Cardiac fibroblast (primary cell): ENCODE results near the gene THSD4.
"Not testable (repeated sequence)": the region's sequence is repeated elsewhere in the genome, so short reads cannot be mapped to it uniquely, and the experiment has no call there.

ENCODE experiments used
- DNase-seq, 2 donors: peaks; one replicate each; pipeline versions ENCODE4 v3.0.0 to v3.0.0-alpha.2; 2010; ENCODE audit warnings: low read depth in 2 of 2
- H3K4me3 ChIP-seq, 2 donors: replicated peaks in 1 of 2; 1 replicate in 1 of 2; 2 replicates in 1 of 2; pipeline ENCODE4 v1.5.1; 2011; ENCODE audit warnings: low read depth in 2 of 2, low read length in 2 of 2, mild to moderate bottlenecking in 2 of 2, moderate library complexity in 1 of 2
- CTCF ChIP-seq: IDR thresholded peaks from one replicate; pipeline ENCODE4 v1.5.1; 2011; ENCODE audit warnings: low read depth, mild to moderate bottlenecking, low read length, inconsistent platforms

Gene THSD4

GRCh38 chr15:71167445-71168165 lies 52.3 kb downstream of the THSD4 start:
- TF ChIP-seq CTCF: no peak
- no peak overlapping the region for H3K4me3 ChIP-seq

GRCh38 chr15:71168166-71168834 lies 53.0 kb downstream of the THSD4 start:
- DNase-seq: peak in 1 of 2 donors; percentile 31
- H3K4me3 ChIP-seq: no peak overlapping the region
- no peak for TF ChIP-seq CTCF

More at GRCh38 chr15:71167445-71168165, 52.3 kb downstream of the THSD4 start:
- peak in 1 of 2 donors; percentile 12 for DNase-seq

- DNase-seq: no peak
- no peak for TF ChIP-seq CTCF
- H3K4me3 ChIP-seq: no peak overlapping the region
Measured at GRCh38 chr15:71170163-71170562, 54.9 kb downstream of the THSD4 start.

- no peak overlapping the region for H3K4me3 ChIP-seq
- no peak for DNase-seq
- TF ChIP-seq CTCF: no peak
Measured at GRCh38 chr15:71171195-71171594, 55.9 kb downstream of the THSD4 start.

- not testable (repeated sequence) for DNase-seq, H3K4me3 ChIP-seq
Measured at GRCh38 chr15:71174360-71174759, 59.1 kb downstream of the THSD4 start.

GRCh38 chr15:71180986-71181853 lies 65.9 kb downstream of the THSD4 start:
- no peak for DNase-seq
- H3K4me3 ChIP-seq: no peak overlapping the region
- no peak for TF ChIP-seq CTCF

- H3K4me3 ChIP-seq: no peak overlapping the region
- no peak for TF ChIP-seq CTCF
- peak; percentile 20 to 29 for DNase-seq
Measured at GRCh38 chr15:71182522-71182921, 67.3 kb downstream of the THSD4 start.
